HepG2 (cell line): Measurements from ENCODE around the gene HDAC5. TPM values are rescaled to one million over a fixed set of nuclear protein-coding genes. Genes with fewer than 3 reads are reported as not detected.

Experiments used
- BCL3 ChIP-seq: sonication (generic); formaldehyde crosslinking; IDR thresholded peaks from 2 replicates; pipeline ENCODE4 v1.5.1; 2020; ENCODE audit warnings: mild to moderate bottlenecking, missing genetic modification reagents, moderate library complexity
- DNMT3B ChIP-seq: conservative IDR thresholded peaks from 2 replicates; pipeline ENCODE4 v1.6.1; 2016; ENCODE audit warnings: missing biosample characterization, control low read depth
- JUND ChIP-seq: sonication (generic); formaldehyde crosslinking; IDR thresholded peaks from 2 replicates; pipeline ENCODE4 v1.8.0; 2022; ENCODE audit warnings: mild to moderate bottlenecking, missing genetic modification reagents
- KAT8 ChIP-seq: IDR thresholded peaks from 2 replicates; pipeline ENCODE4 v1.6.1; 2016; ENCODE audit warnings: missing genetic modification reagents, missing compliant biosample characterization
- NFIC ChIP-seq: IDR thresholded peaks from 2 replicates; pipeline ENCODE4 v1.6.1; 2012; ENCODE audit warnings: mild to moderate bottlenecking, low read length, inconsistent platforms
- POGZ ChIP-seq: sonication (generic); formaldehyde crosslinking; IDR thresholded peaks from 2 replicates; pipeline ENCODE4 v1.4.0; 2020; ENCODE audit warnings: mild to moderate bottlenecking, missing genetic modification reagents
- PPARG ChIP-seq: conservative IDR thresholded peaks from 2 replicates; pipeline ENCODE4 v1.6.1; 2016; ENCODE audit warnings: missing biosample characterization, missing genetic modification reagents
- TIGD3 ChIP-seq: sonication (generic); formaldehyde crosslinking; IDR thresholded peaks from 2 replicates; pipeline ENCODE4 v1.5.1; 2020; ENCODE audit warnings: mild to moderate bottlenecking, missing genetic modification reagents, borderline replicate concordance
- ZMYM3 ChIP-seq: sonication (generic); formaldehyde crosslinking; IDR thresholded peaks from 2 replicates; pipeline ENCODE4 v1.5.1; 2020; ENCODE audit warnings: mild to moderate bottlenecking, missing genetic modification reagents
- ZNF235 ChIP-seq: sonication (generic); formaldehyde crosslinking; IDR thresholded peaks from 2 replicates; pipeline ENCODE4 v1.8.1; 2023; ENCODE audit warnings: mild to moderate bottlenecking, missing genetic modification reagents, borderline replicate concordance
- ZNF496 ChIP-seq: sonication (generic); formaldehyde crosslinking; IDR thresholded peaks from 2 replicates; pipeline ENCODE4 v1.8.1; 2023; ENCODE audit warnings: mild to moderate bottlenecking, moderate library complexity, missing genetic modification reagents; ENCODE audit not compliant: insufficient replicate concordance
- ZNF678 ChIP-seq: sonication (generic); formaldehyde crosslinking; IDR thresholded peaks from 2 replicates; pipeline ENCODE4 v1.4.0; 2020; ENCODE audit warnings: mild to moderate bottlenecking, missing genetic modification reagents
- ZNF740 ChIP-seq: sonication (generic); formaldehyde crosslinking; IDR thresholded peaks from 2 replicates; pipeline ENCODE4 v1.4.0; 2020; ENCODE audit warnings: missing genetic modification reagents
- polyA plus RNA-seq, 8 experiments: library from polyadenylated mRNA; depleted of rRNA in 3 of 8; stranded (reverse) in 7 of 8; unstranded in 1 of 8; fragments of >200 nt; fragmentation: Illumina TruSeq in 4 of 8; extraction: Trizol in 4 of 8; gene quantifications; 2 replicates each; pipeline versions ENCODE4 v1.2.1 to v1.2.3, GENCODE V29; 2011 to 2016; ENCODE audit warnings: low read depth in 4 of 8, missing spikeins in 1 of 8, mixed read lengths in 1 of 8; ENCODE audit not compliant: insufficient read depth in 1 of 8
- total RNA-seq, 5 experiments: library from RNA; depleted of rRNA; stranded (reverse); fragments of >200 nt; fragmentation: Illumina TruSeq; extraction: Trizol; gene quantifications; 2 replicates each; pipeline ENCODE4 v1.2.3, GENCODE V29; 2016; ENCODE audit warnings: low read depth in 1 of 5
- TF ChIP-seq, protein P1 (sequence below), 2 experiments: sonication (generic) in 1 of 2; formaldehyde crosslinking in 1 of 2; IDR thresholded peaks; 2 replicates each; pipeline versions ENCODE4 v1.6.1 to v1.9.0; 2014 to 2022; ENCODE audit warnings: antibody characterized with exemption in 1 of 2, borderline replicate concordance in 1 of 2, inconsistent platforms in 1 of 2, low read depth in 1 of 2, missing genetic modification reagents in 1 of 2
- TF ChIP-seq, protein P2 (sequence below): IDR thresholded peaks from 2 replicates; pipeline ENCODE4 v1.4.0; 2020; ENCODE audit warnings: mild to moderate bottlenecking, missing genetic modification reagents

Gene HDAC5
- total and polyA plus RNA-seq, 2 of the 13 experiments (the other 11 are each of a cell fraction or from before 2014, with no cell fraction given), result 46.4 to 85.4 TPM

DNA sequence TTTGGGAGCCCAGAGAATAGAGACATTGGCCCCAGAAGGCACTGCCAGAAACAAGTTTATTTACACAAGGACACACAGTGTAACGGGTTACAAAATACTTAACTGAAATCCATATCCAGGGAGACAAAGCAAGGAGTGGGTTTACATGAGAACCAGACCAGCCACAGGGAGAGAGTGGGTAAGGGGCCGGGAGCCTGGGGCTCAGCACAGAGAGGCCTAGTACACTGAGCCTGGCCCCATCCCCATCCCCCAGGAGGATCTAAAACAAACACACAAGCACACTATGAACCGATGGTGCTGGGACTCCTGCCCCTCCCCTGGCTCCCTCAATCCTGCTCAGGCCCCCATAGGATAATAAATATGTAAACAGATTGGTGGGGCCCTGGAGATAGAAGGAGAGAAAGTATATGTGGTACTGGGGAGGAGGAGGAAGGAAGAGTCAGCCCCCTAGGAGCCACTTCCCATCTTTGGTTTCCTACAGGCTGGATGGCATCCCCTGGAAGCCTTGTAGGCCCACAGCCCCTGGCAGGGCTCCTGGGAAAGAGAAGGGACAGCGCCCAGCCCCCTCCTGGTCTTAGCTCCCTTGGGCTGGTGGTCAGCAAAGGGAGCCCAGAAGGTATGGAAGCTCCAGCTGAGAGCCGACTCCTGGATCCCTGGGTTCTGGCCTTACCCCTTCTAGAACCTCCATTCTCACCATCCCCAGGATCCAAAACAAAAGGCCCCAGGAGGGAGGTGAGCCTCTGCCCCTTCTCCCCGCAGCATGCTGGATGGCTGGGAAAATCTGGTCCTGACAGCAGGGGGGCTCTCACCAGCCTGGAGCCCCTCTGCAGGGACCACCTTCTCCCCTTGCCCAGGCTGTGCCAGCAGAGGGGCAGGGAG, 46.5 kb downstream of the HDAC5 start (continued):
- TF ChIP-seq BCL3 (no peak), JUND (no peak), ZMYM3 (CRISPR knock-in tag) (no peak), ZNF496 (CRISPR knock-in tag) (no peak), ZNF678 (no peak), ZNF740 (CRISPR knock-in tag) (peak; percentile 41; the same call in 1 of the 2 replicates), TIGD3 (CRISPR knock-in tag) (no peak), DNMT3B (CRISPR knock-in tag) (no peak), POGZ (CRISPR knock-in tag) (no peak), ZNF235 (CRISPR knock-in tag) (no peak), NFIC (no peak), KAT8 (CRISPR knock-in tag) (0 out of 2 replicates have a peak, but pooled peaks have one; percentile 26), PPARG (no peak)
- TF ChIP-seq, protein P1, sequence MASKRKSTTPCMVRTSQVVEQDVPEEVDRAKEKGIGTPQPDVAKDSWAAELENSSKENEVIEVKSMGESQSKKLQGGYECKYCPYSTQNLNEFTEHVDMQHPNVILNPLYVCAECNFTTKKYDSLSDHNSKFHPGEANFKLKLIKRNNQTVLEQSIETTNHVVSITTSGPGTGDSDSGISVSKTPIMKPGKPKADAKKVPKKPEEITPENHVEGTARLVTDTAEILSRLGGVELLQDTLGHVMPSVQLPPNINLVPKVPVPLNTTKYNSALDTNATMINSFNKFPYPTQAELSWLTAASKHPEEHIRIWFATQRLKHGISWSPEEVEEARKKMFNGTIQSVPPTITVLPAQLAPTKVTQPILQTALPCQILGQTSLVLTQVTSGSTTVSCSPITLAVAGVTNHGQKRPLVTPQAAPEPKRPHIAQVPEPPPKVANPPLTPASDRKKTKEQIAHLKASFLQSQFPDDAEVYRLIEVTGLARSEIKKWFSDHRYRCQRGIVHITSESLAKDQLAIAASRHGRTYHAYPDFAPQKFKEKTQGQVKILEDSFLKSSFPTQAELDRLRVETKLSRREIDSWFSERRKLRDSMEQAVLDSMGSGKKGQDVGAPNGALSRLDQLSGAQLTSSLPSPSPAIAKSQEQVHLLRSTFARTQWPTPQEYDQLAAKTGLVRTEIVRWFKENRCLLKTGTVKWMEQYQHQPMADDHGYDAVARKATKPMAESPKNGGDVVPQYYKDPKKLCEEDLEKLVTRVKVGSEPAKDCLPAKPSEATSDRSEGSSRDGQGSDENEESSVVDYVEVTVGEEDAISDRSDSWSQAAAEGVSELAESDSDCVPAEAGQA (IDR thresholded peaks at IDR 0.05; ENCODE audit: low read depth), result no peak
- TF ChIP-seq, protein P1 (CRISPR knock-in tag; IDR thresholded peaks at IDR 0.05; ENCODE audit: borderline replicate concordance), result no peak
- TF ChIP-seq, protein P2, sequence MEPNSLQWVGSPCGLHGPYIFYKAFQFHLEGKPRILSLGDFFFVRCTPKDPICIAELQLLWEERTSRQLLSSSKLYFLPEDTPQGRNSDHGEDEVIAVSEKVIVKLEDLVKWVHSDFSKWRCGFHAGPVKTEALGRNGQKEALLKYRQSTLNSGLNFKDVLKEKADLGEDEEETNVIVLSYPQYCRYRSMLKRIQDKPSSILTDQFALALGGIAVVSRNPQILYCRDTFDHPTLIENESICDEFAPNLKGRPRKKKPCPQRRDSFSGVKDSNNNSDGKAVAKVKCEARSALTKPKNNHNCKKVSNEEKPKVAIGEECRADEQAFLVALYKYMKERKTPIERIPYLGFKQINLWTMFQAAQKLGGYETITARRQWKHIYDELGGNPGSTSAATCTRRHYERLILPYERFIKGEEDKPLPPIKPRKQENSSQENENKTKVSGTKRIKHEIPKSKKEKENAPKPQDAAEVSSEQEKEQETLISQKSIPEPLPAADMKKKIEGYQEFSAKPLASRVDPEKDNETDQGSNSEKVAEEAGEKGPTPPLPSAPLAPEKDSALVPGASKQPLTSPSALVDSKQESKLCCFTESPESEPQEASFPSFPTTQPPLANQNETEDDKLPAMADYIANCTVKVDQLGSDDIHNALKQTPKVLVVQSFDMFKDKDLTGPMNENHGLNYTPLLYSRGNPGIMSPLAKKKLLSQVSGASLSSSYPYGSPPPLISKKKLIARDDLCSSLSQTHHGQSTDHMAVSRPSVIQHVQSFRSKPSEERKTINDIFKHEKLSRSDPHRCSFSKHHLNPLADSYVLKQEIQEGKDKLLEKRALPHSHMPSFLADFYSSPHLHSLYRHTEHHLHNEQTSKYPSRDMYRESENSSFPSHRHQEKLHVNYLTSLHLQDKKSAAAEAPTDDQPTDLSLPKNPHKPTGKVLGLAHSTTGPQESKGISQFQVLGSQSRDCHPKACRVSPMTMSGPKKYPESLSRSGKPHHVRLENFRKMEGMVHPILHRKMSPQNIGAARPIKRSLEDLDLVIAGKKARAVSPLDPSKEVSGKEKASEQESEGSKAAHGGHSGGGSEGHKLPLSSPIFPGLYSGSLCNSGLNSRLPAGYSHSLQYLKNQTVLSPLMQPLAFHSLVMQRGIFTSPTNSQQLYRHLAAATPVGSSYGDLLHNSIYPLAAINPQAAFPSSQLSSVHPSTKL (CRISPR knock-in tag), result peak; percentile 43; the same call in 1 of the 2 replicates
